NCI-H748 (cell line): Measurements from ENCODE around the gene FGF19.
A peak's percentile ranks its signal among the peaks of the same experiment; 100 is the strongest.

Source experiments
- DNase-seq: peaks from one replicate; lab custom pipeline; 2025; ENCODE audit not compliant: unreplicated experiment; lab: John Stamatoyannopoulos, UW

FGF19 gene

DNA sequence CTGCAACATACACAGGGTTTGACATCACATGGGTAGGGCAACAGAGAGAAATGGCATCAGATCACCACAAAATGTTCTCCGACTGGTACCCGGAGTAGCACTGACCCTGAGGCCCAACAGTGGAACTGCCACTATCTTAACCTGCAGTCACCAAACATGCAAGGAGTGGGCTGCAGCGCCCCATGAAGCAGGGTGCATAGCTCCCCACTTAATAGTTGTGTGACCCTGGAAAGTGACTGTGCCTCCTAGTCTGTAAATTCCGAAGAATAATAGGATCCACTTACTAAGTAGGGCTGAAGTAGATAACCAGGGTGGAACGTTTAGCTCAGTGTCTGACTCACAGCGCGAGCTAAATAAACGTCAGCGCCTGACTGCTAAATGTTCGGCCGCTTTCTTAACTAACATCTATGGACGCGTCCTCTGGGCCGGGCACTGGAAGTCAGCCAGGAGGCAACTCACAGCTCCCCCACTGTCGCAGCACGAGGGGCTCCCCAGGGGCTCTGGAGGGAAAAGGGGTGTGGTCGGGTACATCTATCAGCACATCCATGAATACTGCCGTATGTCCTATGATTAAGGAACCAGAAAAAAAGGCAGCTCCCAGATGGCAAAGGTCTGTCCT, 29.4 kb downstream of the FGF19 start:
- peak; percentile 49 for DNase-seq

DNA sequence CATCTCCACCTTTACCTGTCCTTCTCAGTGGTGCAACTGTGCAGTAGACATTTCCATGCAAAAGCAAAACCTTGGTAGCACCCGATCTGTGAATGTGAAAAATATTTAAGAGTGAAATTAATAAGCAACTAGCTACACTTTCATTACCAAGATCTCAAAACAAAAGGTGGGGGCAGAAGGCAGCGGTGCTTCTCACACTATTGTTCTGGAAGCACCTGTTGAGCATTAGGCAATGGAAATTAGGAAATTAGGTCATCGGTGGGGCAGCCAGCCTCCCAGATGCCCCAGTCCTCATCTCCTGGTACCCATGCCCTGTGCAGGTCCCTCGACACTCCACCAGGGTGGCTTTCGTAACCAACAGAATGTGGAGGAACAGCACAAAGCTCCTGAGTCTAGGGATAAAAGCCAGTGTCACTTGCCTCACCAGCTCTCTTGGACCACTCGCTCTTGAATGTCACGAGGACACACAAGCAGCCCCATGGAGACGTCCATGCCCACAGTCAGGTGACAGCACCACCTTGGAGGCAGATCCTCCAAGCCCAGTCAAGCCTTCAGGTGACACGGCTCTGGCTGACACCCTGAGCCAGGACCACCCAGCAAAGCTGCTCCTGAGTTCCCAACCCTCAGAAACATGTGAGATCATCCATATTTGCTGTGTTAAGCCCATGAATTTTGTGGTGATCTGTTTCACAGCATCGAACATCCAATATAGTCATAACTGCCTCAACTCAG, 31.9 kb downstream of the FGF19 start:
- DNase-seq = no peak

DNA sequence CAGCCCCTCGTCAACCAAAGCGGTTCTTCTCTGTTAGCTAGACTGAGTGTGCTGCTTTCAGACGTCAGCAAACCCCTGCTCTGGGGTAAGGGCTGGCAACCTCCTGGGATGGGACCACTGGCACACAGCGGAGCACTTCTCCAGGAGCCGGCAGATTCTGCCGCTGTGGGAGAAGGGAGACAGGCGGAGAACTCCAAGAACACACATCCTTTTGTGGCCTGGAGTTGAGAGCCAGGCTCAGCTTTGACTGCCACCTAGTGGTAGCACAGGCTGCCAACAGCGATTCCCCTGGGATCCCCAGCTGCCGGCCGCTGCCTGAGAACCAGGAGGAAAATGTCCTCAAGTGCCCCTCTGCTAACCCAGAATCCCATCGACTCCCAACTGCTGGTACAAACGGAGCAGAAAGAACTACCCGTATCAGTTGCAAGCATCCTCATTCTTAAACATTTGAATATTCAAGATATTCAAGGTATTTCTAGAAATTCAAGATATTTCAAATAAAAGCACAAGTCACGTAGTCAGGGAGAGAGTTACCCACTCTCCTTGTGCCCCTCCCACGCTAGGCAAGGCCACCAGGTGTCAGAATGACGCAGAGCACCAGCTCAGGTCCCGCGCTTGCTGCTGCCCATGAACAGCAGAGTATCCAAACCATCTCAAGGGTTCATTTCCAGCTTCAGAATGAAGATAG, 33.5 kb downstream of the FGF19 start:
- peak; percentile 78 for DNase-seq

DNA sequence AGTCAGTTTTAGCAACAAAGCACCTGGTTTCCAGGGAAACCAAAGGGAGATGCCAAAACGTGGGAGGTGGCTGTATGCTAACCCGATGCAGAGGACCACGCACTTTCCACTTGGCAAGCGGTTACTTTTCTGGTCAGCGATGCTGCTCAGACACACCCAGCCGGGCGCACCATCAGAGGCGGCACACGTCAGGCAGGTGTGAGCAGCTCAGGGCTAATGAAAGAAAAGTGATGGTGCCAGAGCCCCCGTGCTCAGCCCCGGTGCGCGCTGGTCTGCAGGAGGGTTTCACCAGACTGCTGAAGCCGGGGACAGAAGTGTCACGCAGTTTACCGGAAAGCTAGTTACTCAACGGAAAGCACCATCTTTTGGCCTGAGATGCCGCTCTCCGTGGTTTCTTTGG, 34.3 kb downstream of the FGF19 start:
- no peak for DNase-seq

DNA sequence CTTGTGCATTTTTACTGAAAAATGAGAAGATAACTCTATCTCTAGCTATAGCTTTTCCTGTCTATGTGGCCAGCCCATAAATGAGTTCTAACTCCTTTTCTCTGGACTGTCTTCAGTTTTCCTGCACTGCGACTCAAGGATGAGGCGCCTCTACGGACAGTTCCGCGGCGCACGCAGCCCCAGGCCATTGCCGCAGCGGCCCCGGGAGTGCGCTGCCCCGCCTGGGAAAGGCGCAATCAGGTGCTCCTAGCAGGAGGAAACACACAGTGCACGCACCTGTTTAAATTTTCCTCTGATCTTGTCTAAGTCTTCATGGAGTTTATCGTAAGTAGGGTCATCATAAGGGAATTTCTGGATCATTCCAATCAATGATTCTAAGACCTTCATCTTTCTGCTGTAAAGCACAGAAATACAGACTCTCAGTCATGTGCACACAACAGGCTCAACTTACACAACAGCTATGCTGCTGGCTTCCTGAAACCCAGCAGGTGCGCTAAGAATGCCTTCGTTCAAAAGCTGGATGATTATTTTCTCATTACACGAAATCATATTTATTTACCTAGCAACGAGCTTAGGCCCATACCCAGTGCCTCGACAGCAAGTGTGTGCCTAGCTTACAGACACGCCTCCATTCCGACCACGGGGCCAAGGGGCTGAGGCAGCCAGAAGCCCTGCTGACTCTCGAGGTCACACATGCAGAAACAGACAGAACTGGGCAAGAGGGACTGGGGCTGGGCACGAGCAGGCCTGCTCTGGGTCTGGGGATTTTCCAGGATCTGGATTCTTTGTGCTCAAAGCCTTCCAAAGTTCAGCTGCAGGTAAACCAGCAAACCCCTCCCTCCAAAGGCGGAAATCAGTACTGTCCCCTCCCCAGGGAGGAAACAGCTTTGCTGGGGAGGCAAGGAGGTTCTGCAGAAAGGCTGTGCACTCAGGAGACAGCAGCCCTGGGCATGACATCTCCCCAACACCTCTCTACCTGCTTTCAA, 35.9 kb downstream of the FGF19 start:
- DNase-seq = peak; percentile 90

DNA sequence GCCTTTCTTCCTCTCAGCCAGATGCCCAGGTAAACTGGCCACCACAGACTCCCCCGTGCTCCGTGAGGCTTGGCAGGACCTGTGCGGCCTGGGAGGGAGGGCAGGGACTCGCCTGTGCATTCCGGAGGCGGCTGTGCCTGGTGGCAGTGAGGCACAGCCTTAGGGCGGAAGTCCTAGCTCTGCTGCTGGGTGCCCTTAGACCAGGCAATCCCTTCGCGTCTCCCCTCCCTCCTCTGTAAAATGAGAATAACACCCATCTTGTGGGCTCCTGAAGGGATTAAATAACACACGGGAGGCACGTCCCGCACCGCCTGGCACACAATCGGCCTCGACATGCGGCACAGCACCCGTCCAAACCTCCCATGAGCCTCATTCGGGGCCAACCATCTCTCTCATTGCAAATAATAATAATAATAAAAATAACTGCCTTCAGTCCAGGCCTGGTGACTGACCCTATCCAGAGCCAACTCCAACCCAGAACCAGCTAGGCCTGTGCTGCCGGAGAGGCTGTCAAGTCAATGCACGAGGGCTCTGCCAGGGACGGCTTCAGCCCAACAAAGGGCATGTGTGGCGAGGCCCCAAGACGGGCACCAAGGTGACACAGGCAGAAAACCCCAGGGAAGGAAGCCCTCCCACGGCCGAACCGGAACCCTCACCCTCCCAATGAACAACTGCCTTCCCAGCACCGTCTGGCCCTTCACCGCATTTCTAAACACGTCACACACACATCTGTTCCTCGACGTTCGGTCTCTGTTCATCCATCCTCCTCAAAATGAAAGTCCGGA, 36.9 kb downstream of the FGF19 start:
- no peak for DNase-seq

DNA sequence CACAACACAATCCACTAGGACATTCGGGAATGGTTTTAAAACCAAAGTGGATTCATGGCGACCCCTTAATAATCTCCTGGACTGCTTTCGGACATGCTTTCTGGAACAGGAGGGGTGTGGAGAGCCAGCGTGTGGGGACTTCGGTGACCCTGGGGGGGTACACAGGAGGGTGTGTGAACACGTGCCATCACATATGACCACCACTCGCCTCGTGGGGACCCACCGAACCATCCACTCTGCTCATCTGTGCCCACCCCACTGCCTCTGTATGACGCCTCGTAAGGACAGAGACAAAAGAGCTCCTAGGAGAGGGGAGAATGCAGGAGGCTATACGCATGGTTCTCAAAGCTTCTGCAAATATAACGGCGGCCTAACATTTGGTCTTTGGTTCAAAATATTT, 37.6 kb downstream of the FGF19 start:
- no peak for DNase-seq

DNA sequence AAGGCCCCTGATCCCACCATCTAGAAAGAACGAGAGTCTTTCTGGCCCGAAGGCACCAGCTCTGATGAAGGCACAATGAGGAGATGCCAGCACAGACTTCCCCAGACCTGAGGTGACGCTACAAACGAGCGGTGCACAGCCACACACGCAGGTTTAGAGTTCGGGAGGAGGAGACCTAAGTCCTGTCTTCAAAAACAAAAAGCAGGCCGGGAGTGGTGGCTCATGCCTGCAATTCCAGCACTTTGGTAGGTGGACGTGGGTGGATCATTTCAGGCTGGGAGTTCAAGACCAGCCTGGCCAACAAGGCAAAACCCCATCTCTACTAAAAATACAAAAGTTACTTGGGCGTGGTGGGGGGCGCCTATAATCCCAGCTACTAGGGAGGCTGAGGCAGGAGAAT, 38.2 kb downstream of the FGF19 start:
- DNase-seq = no peak

DNA sequence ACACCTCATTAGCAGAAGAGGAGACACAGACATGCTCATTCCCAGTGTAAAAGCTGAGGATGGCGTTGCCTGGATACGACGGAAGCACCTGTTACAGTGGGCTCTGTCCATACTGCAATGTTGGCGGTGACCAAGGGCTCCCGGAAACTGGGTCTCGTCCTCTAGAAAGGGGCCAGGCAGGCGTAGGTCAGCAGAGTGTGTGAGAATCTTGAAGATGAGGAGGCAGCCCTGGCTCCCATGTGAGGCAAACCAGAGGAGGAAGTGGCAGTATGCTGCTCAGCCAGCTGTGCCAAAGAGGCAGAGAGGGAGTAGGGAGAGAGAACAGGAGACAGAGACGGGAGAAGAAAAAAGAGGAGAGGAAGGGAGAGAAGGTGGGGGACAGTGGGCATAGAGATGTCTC, 38.9 kb downstream of the FGF19 start:
- DNase-seq = no peak

DNA sequence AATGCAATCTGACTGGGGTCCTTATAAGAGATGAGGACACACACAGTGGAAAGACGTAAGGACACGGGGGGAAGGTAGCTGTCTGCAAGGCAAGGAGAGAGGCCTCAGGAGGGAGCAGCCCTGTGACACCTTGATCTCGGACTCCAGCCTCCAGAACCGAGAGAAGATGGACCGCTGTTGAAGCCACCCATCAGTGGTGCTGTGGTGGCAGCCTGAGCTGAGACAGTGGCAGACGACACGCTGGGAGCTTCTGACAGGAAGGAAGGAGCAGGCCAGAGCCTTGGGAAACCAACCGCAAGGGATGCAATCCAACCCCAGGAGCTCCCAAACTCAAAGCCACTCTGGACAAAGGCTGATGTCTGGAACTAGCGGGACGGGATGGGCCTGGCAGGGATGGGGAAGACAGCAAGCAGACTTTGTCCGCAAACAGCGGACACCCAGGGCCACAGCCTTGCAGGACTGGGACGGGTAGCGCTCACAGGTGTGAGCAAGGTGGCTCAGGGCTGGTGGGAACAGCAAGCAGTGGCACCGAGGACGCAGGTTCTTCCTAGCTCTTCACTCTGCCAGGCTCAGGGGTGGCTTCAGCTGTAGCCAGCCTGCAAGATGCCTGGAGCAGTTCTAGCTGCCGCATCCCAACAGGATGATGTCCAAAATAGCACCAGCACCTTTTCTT, 39.6 kb downstream of the FGF19 start:
- no peak for DNase-seq

DNA sequence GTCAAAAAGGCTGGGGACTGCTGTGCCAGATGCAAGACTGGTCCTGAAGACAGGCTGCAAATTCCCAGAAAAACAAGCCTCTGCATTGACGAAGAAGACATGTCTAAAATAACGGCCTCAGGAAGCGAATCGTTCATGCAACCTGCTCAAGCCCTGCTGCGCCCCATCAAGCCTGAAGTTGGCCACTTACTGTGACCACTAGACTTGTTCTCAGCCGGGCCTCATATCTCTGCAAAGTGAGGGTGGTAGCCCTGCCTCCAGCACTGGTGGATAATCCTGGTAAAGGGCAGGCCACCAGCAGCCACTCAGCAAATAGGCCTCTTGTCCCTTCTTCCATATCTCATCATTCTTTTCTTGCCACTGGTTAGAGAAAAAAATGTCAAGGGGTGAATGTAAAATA, 40.5 kb downstream of the FGF19 start:
- DNase-seq = no peak

DNA sequence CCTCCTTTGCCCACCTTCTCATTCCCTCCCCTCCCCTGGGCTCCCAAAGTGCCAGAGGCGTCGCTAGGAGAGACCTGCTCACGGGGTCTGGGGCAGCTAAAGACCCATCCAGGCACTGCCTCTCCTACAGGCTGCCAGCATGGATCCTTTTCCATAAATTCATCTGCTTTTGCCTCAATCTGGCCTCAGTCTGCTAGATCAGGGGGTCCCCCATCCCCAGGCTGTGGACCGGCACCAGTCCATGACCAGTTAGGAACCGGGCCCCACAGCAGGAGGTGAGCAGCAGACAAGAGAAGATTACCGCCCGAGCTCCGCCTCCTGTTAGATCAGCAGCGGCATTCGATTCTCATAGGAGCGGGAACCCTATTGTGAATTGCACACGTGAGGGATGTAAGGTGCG, 41.0 kb downstream of the FGF19 start:
- DNase-seq = no peak

DNA sequence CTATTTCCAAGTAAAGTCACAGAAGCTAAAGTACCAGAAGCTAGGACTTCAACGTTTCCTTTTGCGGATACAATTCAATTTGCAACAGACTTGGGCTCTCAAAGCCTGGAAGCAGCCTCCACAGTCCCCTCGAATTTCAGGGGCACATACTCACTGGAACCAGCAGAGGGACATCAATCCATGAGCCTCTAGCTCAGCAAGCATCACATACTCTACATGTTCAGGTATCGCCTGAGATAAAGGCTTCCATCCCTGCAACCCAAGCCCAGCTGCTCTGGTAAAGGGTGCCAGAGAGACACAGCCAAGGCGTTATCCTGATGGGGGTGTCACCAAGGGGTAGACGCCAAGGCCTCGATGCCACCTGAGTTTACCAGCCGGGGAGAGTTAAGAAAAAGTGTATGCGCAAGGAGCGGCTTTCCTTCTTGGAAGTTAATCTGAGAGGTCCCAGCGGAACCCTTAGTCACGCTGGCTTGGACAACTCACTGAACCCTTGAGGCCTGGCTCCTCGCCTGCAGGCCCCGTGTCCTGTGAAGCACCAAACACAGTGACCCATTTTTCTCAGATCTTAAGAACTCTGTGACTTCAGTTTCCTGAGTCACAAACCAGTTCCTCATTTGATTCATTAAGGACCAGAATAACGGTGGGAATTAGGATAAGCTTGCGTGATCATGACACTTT, 41.7 kb downstream of the FGF19 start:
- no peak for DNase-seq

DNA sequence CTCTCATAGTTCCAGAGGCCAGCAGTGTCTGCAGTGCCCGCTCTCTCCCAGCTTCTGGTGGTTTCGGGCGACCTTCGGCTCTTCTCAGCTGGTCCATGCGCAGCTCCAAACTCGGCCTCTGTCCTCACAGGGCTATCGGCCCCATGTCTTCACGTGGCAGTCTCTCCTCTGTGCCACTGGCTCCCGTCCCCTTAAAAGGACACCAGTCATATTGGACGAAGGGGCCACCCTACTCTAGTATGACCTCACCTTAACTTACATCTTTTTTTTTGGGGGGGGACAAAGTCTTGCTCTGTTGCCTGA, 42.5 kb downstream of the FGF19 start:
- no peak for DNase-seq

DNA sequence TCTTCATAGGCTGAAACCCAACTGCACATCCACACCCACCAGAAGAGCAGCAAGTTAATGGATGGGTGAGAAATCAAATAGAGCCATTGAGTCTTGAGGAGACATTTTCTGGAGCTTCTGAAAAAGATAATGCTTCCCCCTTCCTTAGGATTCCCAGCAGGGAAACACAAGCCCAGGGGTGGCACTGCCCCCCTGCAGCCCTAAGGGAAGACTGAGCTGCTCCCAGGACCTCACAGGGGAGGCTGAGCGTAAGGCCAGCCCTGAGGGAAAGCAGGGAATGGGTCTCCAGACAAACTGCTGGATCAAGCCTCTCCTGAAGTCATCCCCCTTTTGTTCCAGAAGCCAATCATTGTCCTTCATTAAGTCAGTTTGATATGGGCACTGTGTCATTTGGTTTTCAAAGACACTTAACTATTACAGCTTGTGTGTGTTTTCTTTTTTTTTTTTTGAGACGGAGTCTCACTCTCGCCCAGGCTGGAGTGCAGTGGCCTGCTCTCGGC, 43.8 kb downstream of the FGF19 start:
- no peak for DNase-seq

DNA sequence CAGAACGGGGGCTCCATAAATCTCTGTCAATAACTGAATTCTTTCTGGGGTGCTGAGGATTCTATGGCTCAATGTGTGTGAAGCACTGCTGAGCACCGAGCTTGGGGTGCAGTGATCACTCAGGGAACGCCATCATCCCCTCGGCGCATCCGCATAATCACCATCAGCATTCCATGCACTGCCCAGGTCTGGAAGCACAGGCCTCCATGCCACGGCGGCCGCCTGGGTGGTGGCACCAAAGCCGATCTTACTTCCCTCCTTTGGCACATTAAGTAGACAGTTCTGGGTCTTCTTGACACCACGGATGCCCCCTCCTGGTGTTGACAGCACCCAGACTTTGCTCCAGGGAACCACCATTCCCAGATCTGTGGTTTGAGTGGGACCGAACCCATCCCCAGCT, 44.2 kb downstream of the FGF19 start:
- DNase-seq = no peak

DNA sequence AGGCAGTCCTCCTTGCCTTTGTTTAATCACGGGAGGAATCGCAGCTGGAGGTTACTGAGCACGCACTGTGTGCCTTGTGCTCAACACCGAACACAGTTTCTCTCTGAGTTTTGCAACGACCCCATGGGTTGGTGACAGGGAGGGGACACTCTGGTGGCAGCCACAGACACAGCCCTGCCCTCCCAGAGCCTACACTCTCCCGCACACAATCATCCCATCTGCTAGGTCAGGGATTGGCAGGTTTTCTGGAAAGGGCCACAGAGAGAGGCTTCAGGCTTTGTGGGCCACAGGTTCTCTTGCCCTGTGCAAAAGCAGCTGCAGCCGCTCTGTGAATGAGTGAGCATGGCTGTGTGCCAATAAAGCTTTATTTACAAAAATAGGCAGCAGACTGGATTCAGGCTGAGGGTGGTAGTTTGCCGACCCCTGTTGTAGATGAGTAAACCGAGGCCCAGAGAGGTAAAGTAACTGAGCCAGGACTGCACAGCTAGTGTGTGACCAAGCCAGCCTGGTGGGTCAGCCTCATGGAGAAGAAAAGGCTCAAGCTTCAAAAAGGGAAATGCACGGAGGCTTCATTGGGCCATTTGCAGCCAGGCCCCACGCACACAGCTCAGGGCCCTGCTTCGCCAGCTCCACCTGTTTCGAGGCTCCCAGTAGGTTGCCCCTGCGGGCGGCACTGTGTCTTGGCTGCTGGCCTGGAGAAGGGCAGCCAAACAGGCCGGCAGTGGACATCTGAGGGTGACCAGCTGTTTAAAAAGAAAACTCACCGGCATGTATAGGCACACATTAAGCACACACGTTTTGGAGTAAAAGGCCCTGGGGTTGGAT, 45.0 kb downstream of the FGF19 start:
- no peak for DNase-seq

DNA sequence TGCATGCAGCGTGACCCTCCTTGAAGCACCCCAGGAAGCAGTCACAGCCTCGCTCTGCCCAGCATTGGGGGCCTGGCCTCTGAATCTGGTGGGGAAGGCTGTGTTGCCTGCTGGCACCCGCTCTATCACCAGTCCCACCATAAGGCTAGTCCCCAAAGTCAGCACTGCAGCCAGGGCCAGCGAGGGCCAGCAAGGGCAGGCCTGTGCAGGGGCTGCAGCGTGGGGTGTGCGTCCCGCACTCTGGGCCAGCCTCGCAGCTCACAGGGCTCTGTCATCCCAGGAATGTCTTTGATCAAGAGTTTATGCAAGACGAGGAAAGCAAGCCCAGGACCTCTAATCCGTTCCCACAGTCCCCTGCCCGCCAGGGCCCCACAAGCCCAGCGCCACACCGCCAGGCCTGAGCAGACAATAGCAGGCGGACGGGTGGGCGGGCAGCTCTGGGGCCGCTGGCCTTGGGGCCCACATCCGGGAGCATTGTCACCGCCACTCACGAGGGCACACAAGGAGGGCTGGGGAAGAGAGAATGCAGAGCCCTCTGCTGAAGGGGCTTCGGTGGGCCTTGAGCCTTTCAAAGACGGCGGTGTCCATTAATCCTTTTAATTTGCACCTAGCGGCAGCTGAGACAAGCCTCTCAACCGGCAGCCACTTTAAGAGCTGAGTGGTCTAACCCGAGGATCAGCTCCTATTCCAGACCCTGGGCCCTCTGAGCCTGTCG, 45.8 kb downstream of the FGF19 start:
- DNase-seq = peak; percentile 50
